Ectodermal cell (in vitro differentiated cells): Measurements from ENCODE around the gene CDKAL1.

Experiments
- H3K27ac ChIP-seq: 2 replicates; pipeline ENCODE4 v1.7.0; 2013; ENCODE audit warnings: mild to moderate bottlenecking, low read depth, low read length; ENCODE audit not compliant: insufficient read depth, poor library complexity, severe bottlenecking
- H3K27me3 ChIP-seq: 2 replicates; pipeline ENCODE4 v1.7.0; 2013; ENCODE audit warnings: mild to moderate bottlenecking, low read length; ENCODE audit not compliant: insufficient read depth, control insufficient read depth, poor library complexity, severe bottlenecking
- H3K36me3 ChIP-seq: one replicate; pipeline ENCODE4 v1.7.0; 2013; ENCODE audit warnings: low read length; ENCODE audit not compliant: control insufficient read depth, insufficient read depth
- H3K4me1 ChIP-seq: one replicate; pipeline ENCODE4 v1.7.0; 2013; ENCODE audit warnings: low read length; ENCODE audit not compliant: control insufficient read depth, insufficient read depth
- H3K4me3 ChIP-seq: 2 replicates; pipeline ENCODE4 v1.7.0; 2013; ENCODE audit warnings: low read depth, low read length, control low read depth; ENCODE audit not compliant: insufficient read depth
- H3K9me3 ChIP-seq: 2 replicates; pipeline ENCODE4 v1.7.0; 2013; ENCODE audit warnings: mild to moderate bottlenecking, low read length, moderate library complexity; ENCODE audit not compliant: control insufficient read depth
- WGBS, 2 experiments: methylation state at CpG; one replicate each; pipeline ENCODE4 v1.1.7; 2013; ENCODE audit warnings: missing lambda C conversion rate in 2 of 2; 5-methylcytosine and 5-hydroxymethylcytosine counted together

CDKAL1 gene

DNA sequence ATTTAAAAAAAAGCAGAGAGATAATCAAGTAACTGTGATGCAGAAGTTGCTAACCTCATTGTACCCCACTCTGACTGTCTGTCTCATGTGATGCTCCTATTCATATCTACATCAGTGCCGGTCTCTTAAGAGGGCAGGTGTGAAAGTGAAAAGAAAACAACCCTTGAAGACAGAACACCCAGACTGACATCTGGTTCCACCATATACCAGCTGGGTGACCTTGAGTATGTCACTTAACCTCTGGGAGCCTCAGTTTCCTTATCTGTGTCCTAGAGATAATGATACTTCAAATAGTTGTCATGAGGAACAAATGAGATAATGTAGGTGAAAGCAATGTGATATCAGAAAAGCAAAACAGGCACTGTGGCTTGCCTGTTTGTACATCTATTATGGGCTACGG is 632.5 kb downstream of the CDKAL1 start:
- 83 to 98% methylated on average over 2 of the region's 2 CpGs for WGBS, 2 experiments

GRCh38 chr6:21167790-21168189 is 633.5 kb downstream of the CDKAL1 start:
- Histone ChIP-seq H3K4me3 (no peak overlapping the region), H3K36me3 (no peaks in the 10 kb centered on the region), H3K9me3 (no peaks in the 10 kb centered on the region), H3K4me1 (no peaks in the 10 kb centered on the region), H3K27me3 (no peaks in the 10 kb centered on the region), H3K27ac (no peak overlapping the region)
- WGBS, 2 experiments = 95 to 97% methylated on average over 6 of the region's 6 CpGs

More for the DNA sequence above, 632.5 kb downstream of the CDKAL1 start:
- H3K27me3 ChIP-seq = no peaks in the 10 kb centered on the region
- H3K4me1 ChIP-seq = no peaks in the 10 kb centered on the region
- no peak overlapping the region for H3K4me3 ChIP-seq
- H3K9me3 ChIP-seq = no peaks in the 10 kb centered on the region
- no peak overlapping the region for H3K27ac ChIP-seq
- no peaks in the 10 kb centered on the region for H3K36me3 ChIP-seq

DNA sequence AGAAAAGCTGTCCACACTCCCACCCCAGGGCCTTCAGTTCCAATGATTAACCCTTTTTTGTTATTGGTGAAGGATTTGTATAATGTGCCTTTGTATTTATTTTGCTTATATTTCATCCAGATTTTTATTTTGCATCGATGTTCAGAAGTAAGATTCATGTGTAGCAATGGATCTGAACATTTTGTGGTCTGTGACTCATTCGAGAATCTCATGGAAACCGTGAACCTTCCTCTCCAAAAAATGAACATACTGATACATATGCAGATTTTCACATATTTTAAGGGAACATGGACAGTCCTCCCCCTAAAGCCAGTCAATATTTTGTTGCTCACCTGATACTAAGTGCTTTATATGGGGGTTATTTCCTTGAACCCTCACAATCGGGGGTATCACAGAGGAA is 637.5 kb downstream of the CDKAL1 start:
- H3K27me3 ChIP-seq = no peaks in the 10 kb centered on the region
- 90 to 92% methylated on average over 4 of the region's 4 CpGs for WGBS, 2 experiments
- no peaks in the 10 kb centered on the region for H3K36me3 ChIP-seq
- no peaks in the 10 kb centered on the region for H3K9me3 ChIP-seq
- no peak overlapping the region for H3K27ac ChIP-seq
- no peak overlapping the region for H3K4me3 ChIP-seq
- no peaks in the 10 kb centered on the region for H3K4me1 ChIP-seq

DNA sequence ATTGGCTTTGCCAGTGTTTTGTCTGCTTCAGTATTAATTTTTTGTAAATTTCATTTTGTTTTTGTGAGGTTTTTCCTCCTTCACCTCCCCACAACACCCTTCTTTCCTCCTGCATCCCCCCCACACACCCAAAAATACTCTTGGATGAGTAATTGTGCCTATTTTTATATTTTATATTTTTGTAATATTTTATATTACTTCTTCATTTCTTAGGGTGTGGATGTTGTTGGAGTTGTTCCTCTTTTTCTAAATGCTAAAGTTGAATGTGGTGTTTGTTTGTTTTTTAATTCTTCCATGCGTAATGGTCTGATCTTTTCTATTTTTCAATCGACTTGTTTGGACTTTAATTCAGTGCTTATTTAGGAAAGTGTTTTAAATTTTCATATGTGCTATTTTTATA is 638.8 kb downstream of the CDKAL1 start:
- Histone ChIP-seq H3K36me3 (no peaks in the 10 kb centered on the region), H3K4me3 (no peak overlapping the region), H3K27ac (no peak overlapping the region), H3K9me3 (no peaks in the 10 kb centered on the region), H3K4me1 (no peaks in the 10 kb centered on the region), H3K27me3 (no peaks in the 10 kb centered on the region)
- WGBS, 2 experiments = 100% methylated on average over 1 to 2 of the region's 2 CpGs

GRCh38 chr6:21173678-21174077 is 639.4 kb downstream of the CDKAL1 start:
- Histone ChIP-seq H3K36me3 (no peaks in the 10 kb centered on the region), H3K27ac (no peak overlapping the region), H3K9me3 (no peaks in the 10 kb centered on the region), H3K4me1 (no peaks in the 10 kb centered on the region), H3K27me3 (no peaks in the 10 kb centered on the region), H3K4me3 (no peak overlapping the region)
- 91 to 93% methylated on average over 2 of the region's 2 CpGs for WGBS, 2 experiments

DNA sequence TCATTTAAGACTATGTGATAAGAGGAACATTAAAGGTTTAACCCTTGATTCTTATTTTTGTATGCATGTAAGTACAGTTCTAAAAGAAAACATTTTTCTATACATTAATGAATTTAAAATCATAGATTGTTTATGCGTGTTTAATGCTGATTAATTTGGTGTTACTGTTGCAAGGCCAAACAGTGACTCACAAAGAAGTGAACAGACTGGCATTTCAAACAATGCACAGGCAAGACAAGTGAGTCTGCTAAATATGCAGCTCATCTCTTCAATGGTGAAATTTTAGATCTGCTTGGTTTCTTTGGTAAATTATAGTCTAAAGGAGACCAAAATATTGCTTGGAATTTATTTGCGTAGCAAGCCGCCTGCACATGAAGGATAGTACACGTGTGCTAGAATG is 641.9 kb downstream of the CDKAL1 start:
- Histone ChIP-seq H3K27me3 (no peaks in the 10 kb centered on the region), H3K4me3 (no peak overlapping the region), H3K4me1 (no peaks in the 10 kb centered on the region), H3K27ac (no peak overlapping the region), H3K9me3 (no peaks in the 10 kb centered on the region), H3K36me3 (no peaks in the 10 kb centered on the region)
- WGBS, 2 experiments = 96 to 97% methylated on average over 4 of the region's 4 CpGs

GRCh38 chr6:21180155-21180554 is 645.9 kb downstream of the CDKAL1 start:
- Histone ChIP-seq H3K27me3 (no peaks in the 10 kb centered on the region), H3K36me3 (no peaks in the 10 kb centered on the region), H3K4me3 (no peak overlapping the region), H3K9me3 (no peaks in the 10 kb centered on the region), H3K4me1 (peaks cover 16% of the 10 kb centered on the region), H3K27ac (no peak overlapping the region)
- WGBS, 2 experiments = 90 to 100% methylated on average over 1 of the region's 1 CpG

DNA sequence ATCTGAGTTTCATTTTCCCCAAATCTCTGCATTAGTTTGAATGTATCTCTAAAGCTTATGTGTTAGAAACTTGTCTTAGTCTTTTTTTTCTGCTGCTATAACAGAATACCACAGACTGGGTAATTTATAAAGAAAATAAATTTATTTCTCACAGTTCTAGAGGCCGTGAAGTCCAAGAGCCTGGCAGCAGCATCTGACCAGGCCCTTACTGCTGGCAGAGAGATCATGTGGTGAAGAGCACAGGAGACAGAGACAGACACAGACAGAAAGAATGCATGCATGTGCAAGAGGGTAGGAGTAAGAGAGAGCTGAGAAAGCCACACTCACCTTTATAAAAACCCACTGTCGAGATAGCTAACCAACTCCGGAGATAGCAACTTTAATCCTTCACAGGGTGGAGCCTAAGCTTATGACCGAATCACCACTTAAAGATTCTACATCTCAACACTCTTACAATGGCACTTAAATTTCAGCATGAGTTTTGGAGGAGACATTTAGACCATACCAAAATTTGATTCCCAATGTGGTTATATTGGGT is 646.6 kb downstream of the CDKAL1 start:
- H3K27ac ChIP-seq = no peak overlapping the region
- no peak overlapping the region for H3K4me3 ChIP-seq
- no peaks in the 10 kb centered on the region for H3K9me3 ChIP-seq
- H3K27me3 ChIP-seq = no peaks in the 10 kb centered on the region
- H3K36me3 ChIP-seq = no peaks in the 10 kb centered on the region
- 78 to 81% methylated on average over 4 of the region's 4 CpGs for WGBS, 2 experiments
- H3K4me1 ChIP-seq = peaks cover 23% of the 10 kb centered on the region

- 100% methylated on average over 1 of the region's 1 CpG for WGBS, 2 experiments
- Histone ChIP-seq H3K27me3 (no peaks in the 10 kb centered on the region), H3K27ac (no peak overlapping the region), H3K36me3 (no peaks in the 10 kb centered on the region), H3K9me3 (no peaks in the 10 kb centered on the region), H3K4me3 (no peak overlapping the region), H3K4me1 (peaks cover 25% of the 10 kb centered on the region)
These were observed 647.6 kb downstream of the CDKAL1 start for GRCh38 chr6:21181866-21182265.

DNA sequence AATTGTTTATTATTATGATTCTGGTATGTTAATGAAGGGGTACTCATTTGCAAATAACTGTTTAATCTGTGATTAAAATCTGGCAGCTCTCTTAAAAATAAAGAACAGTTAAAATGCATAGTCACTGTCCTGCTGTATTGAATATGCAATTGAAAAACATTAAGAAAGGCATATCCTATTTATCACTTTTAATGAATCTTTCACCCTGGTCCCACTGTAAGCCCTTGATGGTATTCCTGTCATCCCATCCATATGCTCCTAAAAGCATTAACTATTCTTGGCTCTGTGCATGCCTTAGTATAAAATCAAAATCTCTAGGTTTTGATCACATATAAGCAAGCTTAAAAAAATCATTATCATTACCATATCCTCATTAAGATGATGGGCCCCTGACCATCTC is 648.3 kb downstream of the CDKAL1 start:
- Histone ChIP-seq H3K36me3 (no peaks in the 10 kb centered on the region), H3K27ac (no peak overlapping the region), H3K4me3 (no peak overlapping the region), H3K4me1 (peaks cover 25% of the 10 kb centered on the region), H3K27me3 (no peaks in the 10 kb centered on the region), H3K9me3 (no peaks in the 10 kb centered on the region)

- no peak overlapping the region for H3K4me3 ChIP-seq
- no peak overlapping the region for H3K27ac ChIP-seq
- WGBS, 2 experiments = 0 to 1% methylated on average over 4 of the region's 4 CpGs
These were observed 651.7 kb downstream of the CDKAL1 start for GRCh38 chr6:21185861-21186478.

More at GRCh38 chr6:21185861-21186478, 651.7 kb downstream of the CDKAL1 start:
- Histone ChIP-seq H3K27me3 (no peaks in the 10 kb centered on the region), H3K36me3 (no peaks in the 10 kb centered on the region), H3K9me3 (no peaks in the 10 kb centered on the region), H3K4me1 (peaks cover 25% of the 10 kb centered on the region)
